ENCODE data around the gene ZNF816. TPM values are rescaled to one million over a fixed set of nuclear protein-coding genes. Genes with fewer than 3 reads are reported as not detected.
"Not testable (repeated sequence)": the region's sequence is repeated elsewhere in the genome, so short reads cannot be mapped to it uniquely, and the experiment has no call there.

The ZNF816 gene
- total RNA-seq, 1 donor from 2014 or later, result 25.3 TPM

DNA sequence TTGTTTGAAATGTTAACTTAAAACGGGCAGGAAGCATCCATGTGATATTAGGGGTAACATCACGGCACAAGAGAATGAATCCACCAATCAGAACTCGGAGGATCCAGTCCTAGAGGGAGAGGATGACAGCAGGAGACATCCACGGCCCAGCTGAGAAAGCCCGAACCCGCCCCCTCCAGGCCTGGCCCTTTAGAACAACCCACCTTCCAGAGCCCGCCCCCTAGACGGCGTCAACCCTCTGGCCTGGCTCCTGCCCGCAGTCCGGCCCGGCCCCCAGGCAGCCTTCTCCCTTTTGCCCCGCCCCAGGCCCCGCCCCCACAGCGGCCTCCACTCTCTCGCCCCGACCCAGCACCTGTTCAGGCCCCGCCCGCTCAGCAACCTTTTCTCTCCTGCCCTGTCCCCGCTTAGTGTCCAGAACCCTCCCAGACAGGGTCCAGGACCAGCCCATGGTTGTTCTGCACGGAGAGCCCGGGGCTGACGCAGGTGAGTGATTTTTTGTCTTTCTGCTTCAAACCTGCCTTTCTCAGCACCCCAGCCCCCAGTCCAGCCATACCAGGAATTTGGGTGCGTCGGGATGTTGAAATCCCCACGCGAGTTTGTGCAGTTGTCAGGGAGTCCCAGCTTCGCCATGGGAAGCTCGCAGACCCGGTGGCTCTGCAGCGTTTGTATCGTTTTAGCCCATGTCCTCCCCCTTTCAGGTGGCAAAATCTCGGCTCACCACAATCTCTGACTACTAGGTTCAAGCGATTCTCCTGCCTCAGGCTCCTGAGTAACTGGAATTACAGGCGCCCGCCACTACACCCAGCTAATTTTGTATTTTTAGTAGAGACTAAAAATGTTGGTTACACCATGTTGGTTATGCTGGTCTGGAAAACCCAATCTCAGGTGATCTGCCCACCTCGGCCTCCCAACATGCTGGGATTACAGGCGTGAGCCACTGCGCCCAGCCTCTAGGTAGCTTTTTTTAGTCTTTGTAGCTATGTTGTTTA lies 16.1 kb downstream of the ZNF816 start:
- Mint-ChIP-seq H3K4me1 (ENCODE audit: low read depth) (peaks cover 21% of the 10 kb centered on the region), H3K27ac (peak overlapping the region; percentile 98), H3K27me3 (no peaks in the 10 kb centered on the region), H3K36me3 (ENCODE audit: insufficient read depth) (peaks cover 36% of the 10 kb centered on the region), H3K9me3 (ENCODE audit: low read depth) (peaks cover 23% of the 10 kb centered on the region), H3K4me3 (ENCODE audit: low read depth) (peak overlapping the region; percentile 53)
- TF ChIP-seq, protein P1, sequence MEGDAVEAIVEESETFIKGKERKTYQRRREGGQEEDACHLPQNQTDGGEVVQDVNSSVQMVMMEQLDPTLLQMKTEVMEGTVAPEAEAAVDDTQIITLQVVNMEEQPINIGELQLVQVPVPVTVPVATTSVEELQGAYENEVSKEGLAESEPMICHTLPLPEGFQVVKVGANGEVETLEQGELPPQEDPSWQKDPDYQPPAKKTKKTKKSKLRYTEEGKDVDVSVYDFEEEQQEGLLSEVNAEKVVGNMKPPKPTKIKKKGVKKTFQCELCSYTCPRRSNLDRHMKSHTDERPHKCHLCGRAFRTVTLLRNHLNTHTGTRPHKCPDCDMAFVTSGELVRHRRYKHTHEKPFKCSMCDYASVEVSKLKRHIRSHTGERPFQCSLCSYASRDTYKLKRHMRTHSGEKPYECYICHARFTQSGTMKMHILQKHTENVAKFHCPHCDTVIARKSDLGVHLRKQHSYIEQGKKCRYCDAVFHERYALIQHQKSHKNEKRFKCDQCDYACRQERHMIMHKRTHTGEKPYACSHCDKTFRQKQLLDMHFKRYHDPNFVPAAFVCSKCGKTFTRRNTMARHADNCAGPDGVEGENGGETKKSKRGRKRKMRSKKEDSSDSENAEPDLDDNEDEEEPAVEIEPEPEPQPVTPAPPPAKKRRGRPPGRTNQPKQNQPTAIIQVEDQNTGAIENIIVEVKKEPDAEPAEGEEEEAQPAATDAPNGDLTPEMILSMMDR (IDR thresholded peaks at IDR 0.05; ENCODE audit: unreplicated experiment), result no peak
- peak; percentile 44 for DNase-seq (ENCODE audit: low spot score, unreplicated experiment)

DNA sequence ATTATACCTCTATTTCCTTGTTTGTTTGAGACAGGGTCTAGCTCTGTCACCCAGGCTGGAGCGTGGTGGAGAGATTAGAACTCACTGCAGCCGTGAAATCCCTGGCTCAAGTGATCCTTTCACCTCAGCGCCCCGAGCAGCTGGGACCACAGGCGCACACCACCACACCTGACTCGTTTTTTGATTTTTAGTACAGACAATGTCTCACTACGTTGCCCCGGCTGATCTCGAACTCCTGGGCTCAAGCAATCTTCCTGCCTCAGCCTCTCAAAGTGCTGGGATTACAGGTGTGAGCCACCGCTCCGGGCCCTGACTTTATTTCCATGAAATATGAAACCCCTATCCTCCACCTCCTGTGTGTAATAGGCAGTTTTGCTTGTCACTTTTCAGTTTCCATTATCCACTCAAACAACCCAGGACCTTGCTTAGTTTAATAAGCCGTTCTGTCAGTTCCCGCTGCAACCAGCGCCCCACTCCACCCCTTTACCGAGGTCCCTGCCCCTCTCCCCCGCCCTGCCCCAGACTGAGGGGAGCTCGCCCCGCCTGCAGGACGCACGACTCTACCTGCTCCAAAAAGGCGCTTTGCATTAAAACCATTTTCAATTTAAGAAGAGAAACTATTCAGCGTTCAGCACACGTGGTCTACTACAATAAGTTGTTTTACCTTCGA lies 16.9 kb downstream of the ZNF816 start:
- TF ChIP-seq, protein P1 (IDR thresholded peaks at IDR 0.05; ENCODE audit: unreplicated experiment), result no peak

DNA sequence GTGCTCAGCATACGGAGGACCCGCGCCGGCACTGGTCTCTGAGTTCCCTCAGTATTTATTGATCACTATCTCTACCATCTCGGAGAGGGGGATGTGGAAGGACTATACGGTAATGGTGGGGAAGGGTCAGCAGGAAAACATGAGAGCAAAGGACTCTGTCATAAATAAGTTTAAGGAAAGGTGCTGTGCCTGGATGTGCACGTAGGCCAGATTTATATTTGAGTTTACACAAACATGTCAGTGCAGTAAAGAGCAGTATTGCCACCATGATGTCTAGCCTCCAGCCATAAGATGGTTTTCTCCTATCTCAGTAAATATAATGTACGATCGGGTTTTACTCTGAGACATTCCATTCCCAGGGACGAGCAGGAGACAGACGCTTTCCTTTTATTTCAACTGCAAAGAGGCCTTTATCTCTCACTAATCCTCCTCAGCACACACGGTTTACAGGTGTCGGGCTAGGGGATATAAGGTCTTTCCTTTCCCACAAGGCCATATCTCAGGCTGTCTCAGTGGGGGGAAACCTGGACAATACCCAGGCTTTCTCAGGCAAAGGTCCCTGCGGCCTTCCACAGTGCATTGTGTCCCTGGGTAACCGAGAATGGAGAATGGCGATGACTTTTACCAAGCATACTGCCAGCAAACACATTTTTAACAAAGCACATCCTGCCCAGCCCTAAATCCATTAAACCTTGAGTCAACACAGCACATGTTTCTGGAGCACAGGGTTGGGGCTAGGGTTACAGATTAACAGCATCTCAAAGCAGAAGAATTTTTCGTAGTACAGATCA lies 17.8 kb downstream of the ZNF816 start:
- H3K27ac Mint-ChIP-seq, result peak overlapping the region; percentile 98
- peaks cover 19% of the 10 kb centered on the region for H3K36me3 Mint-ChIP-seq (ENCODE audit: insufficient read depth)
- H3K27me3 Mint-ChIP-seq, result not testable (repeated sequence)

More for the DNA sequence above, 16.9 kb downstream of the ZNF816 start:
- H3K4me3 Mint-ChIP-seq (ENCODE audit: low read depth), result peak overlapping the region; percentile 51
- peaks cover 27% of the 10 kb centered on the region for H3K4me1 Mint-ChIP-seq (ENCODE audit: low read depth)
- H3K27ac Mint-ChIP-seq, result peak overlapping the region; percentile 98
- H3K36me3 Mint-ChIP-seq (ENCODE audit: insufficient read depth), result peaks cover 28% of the 10 kb centered on the region
- DNase-seq (ENCODE audit: low spot score, unreplicated experiment), result no peak
- H3K9me3 Mint-ChIP-seq (ENCODE audit: low read depth), result peaks cover 15% of the 10 kb centered on the region
- no peaks in the 10 kb centered on the region for H3K27me3 Mint-ChIP-seq

DNA sequence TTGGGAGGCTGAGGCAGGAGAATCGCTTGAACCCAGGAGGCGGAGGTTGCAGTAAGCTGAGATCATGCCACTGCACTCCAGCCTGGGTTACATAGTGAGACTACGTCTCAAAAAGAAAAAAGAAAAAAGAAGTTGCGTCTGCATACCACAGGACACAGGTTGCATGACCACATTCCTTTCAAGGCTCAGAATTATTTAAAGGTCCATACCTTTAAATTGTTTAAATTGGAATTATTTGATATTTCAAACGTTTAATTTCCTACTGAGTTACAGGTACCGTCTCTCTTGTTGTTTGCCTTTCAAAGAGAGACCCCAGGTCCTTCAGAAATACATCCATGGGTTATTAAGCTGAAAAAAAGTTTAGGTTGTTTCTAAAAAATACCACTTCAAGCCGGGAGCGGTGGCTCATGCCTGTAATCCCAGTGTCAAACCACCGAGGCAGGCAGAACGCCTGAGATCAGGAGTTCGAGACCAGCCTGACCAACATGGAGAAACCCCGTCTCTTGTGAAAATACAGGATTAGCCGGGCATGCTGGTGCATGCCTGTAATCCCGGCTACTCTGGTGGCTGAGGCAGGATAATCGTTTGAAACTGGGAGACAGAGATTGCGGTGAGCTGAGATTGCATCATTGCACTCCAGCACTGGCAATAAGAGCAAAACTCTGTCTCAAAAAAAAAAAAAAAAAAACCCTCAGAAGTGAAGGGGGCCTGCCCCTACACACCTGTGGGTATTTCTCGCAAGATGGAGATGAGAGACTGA lies 18.6 kb downstream of the ZNF816 start:
- Mint-ChIP-seq H3K4me3 (ENCODE audit: low read depth) (peak overlapping the region; percentile 51), H3K27me3 (no peaks in the 10 kb centered on the region), H3K4me1 (ENCODE audit: low read depth) (peaks cover 29% of the 10 kb centered on the region), H3K36me3 (ENCODE audit: insufficient read depth) (peaks cover 15% of the 10 kb centered on the region), H3K27ac (peak overlapping the region; percentile 98), H3K9me3 (ENCODE audit: low read depth) (no peaks in the 10 kb centered on the region)
- no peak for DNase-seq (ENCODE audit: low spot score, unreplicated experiment)
- TF ChIP-seq, protein P1 (IDR thresholded peaks at IDR 0.05; ENCODE audit: unreplicated experiment), result no peak

More for the DNA sequence above, 17.8 kb downstream of the ZNF816 start:
- peaks cover 27% of the 10 kb centered on the region for H3K4me1 Mint-ChIP-seq (ENCODE audit: low read depth)
- DNase-seq (ENCODE audit: low spot score, unreplicated experiment); H3K9me3 Mint-ChIP-seq (ENCODE audit: low read depth): not testable (repeated sequence)
- peak overlapping the region; percentile 51 for H3K4me3 Mint-ChIP-seq (ENCODE audit: low read depth)

DNA sequence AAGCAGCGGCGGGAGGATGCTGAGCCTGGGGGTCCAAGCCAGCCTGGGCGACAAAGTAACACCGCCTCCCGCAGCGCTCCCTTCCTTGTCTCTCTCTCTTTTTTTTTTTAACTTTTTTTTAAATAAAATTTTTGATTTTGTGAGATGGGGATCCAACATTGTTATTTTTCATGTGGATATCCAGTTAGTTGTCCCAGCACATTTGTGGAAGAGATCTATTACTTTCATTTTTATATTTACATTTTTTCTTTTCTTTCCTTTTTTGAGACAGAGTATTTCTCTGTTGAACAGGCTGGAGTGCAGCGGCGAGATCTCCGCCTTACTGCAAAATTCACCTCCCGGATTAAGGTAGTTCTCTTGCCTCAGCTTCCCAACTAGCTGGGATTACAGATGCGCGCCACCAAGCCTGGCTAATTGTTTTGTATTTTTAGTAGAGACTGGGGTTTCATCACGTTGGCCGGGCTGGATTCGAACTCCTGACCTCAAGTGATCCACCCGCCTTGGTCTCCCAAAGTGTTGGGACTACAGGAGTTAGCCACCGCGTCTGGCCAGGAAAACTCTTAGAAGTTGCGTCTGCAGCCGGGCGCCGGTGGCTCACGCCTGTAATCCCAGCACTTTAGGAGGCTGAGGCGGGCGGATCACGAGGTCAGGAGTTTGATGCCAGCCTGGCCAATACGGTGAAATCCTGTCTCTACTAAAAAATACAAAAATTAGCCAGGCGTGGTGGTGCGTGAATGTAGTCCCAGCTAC lies 19.4 kb downstream of the ZNF816 start:
- peaks cover 21% of the 10 kb centered on the region for H3K36me3 Mint-ChIP-seq (ENCODE audit: insufficient read depth)
- peak overlapping the region; percentile 88 for H3K4me3 Mint-ChIP-seq (ENCODE audit: low read depth)
- no peaks in the 10 kb centered on the region for H3K27me3 Mint-ChIP-seq
- peaks cover 36% of the 10 kb centered on the region for H3K4me1 Mint-ChIP-seq (ENCODE audit: low read depth)
- DNase-seq (ENCODE audit: low spot score, unreplicated experiment), result no peak
- TF ChIP-seq, protein P1 (IDR thresholded peaks at IDR 0.05; ENCODE audit: unreplicated experiment), result no peak
- H3K9me3 Mint-ChIP-seq (ENCODE audit: low read depth), result no peaks in the 10 kb centered on the region
- peak overlapping the region; percentile 98 for H3K27ac Mint-ChIP-seq
